DND-41 (cell line): ENCODE results near the gene HDLBP.

ENCODE experiments used
- CTCF ChIP-seq: IDR thresholded peaks from 2 replicates; pipeline ENCODE4 v1.5.1; 2012; ENCODE audit warnings: borderline replicate concordance, low read length, moderate library complexity, mild to moderate bottlenecking; ENCODE audit not compliant: poor library complexity, severe bottlenecking; ENCODE audit errors: extremely low read depth
- EZH2 ChIP-seq: IDR thresholded peaks from 3 replicates; pipeline ENCODE4 v1.6.1; 2012; ENCODE audit warnings: borderline replicate concordance, low read depth, mild to moderate bottlenecking, moderate library complexity, low read length, inconsistent platforms; ENCODE audit not compliant: severe bottlenecking

GRCh38 chr2:241351640-241352031 is 36.2 kb upstream of the HDLBP start:
- no peak for TF ChIP-seq CTCF
- no peak for TF ChIP-seq EZH2
